Measurements from ENCODE around the gene SIGLEC10. TPM values are rescaled to one million over a fixed set of nuclear protein-coding genes. Genes with fewer than 3 reads are reported as not detected.

Gene SIGLEC10
- total RNA-seq, 1 experiment from 2014 or later, result not detected

DNA sequence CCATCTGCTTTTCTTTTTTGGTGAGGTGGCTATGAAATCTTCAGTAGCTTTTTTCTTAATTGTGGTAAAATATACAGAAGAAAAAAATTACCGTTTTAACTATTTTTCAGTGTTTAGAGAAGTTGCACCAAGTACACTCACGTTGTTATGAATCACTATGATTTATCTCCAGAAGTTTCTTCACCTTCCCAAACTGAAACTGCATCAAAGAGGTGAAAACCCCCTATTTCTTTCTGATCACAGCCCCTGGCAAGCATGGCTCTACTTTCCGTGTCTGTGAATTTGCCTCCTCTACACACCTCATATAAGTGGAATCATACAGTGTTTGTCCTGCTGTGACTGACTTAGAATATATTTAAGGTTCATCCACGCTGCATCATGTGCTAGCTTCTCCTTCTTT, 15.6 kb upstream of the SIGLEC10 start:
- ATAC-seq (no peak), DNase-seq (ENCODE audit: low read depth, low spot score) (no peak)
- no peaks in the 10 kb centered on the region for H3K9me3 ChIP-seq (ENCODE audit: control insufficient read depth in 1 of 2, insufficient read depth in 1 of 2, low read depth in 1 of 2, low read length in 2 of 2)
- ChIA-PET CTCF (interaction anchor here (1.3 kb wide), 1 partner anchor 11 kb away, joined by 5 read pairs; no protein-coding TSS in a partner anchor), POLR2A (no interaction called here), RAD21 (ENCODE audit: low non-redundant PET in 1 of 2, low total read pairs in 2 of 2, uncharacterized antibody in 2 of 2, unreplicated experiment in 2 of 2) (no interaction called here)
- H3K36me3 ChIP-seq (ENCODE audit: control insufficient read depth in 1 of 2, insufficient read depth in 2 of 2, low read length in 2 of 2), result no peaks in the 10 kb centered on the region
- no peak overlapping the region for H3K9ac ChIP-seq (ENCODE audit: low read length)
- no peak overlapping the region for H3K4me3 ChIP-seq (replicated peaks in 1 of 2; ENCODE audit: low read depth in 1 of 2, low read length in 2 of 2)
- H3K9me2 ChIP-seq (ENCODE audit: insufficient read depth), result no peaks in the 10 kb centered on the region
- H3K27me3 ChIP-seq (ENCODE audit: insufficient read depth, low read length), result peaks cover 49% of the 10 kb centered on the region
- H3K4me2 ChIP-seq (ENCODE audit: low read length), result no peak overlapping the region
- no peak overlapping the region for H2AFZ ChIP-seq (ENCODE audit: low read depth, low read length, poor library complexity, severe bottlenecking)
- no TSS peak for BruUV-seq (replicated peaks)
- intact Hi-C loops (cut with micrococcal nuclease), result no loop called here
- no peaks in the 10 kb centered on the region for H3K79me2 ChIP-seq (ENCODE audit: insufficient read depth, low read length)
- H3K4me1 ChIP-seq (ENCODE audit: control insufficient read depth in 1 of 2, insufficient read depth in 2 of 2, low read length in 2 of 2), result no peaks in the 10 kb centered on the region
- TF ChIP-seq SIN3A (IDR thresholded peaks at IDR 0.05; ENCODE audit: low read depth) (no peak), ELF1 (IDR thresholded peaks at IDR 0.05; ENCODE audit: borderline replicate concordance, low read depth) (no peak), EZH2phosphoT487 (IDR thresholded peaks at IDR 0.05; ENCODE audit: borderline replicate concordance) (no peak), ZFX (IDR thresholded peaks at IDR 0.05) (no peak), CEBPB (IDR thresholded peaks at IDR 0.05; ENCODE audit: low read depth) (no peak)
- H3K27ac ChIP-seq (ENCODE audit: low read depth, low read length), result no peak overlapping the region
- H4K20me1 ChIP-seq (ENCODE audit: insufficient read depth), result no peaks in the 10 kb centered on the region

DNA sequence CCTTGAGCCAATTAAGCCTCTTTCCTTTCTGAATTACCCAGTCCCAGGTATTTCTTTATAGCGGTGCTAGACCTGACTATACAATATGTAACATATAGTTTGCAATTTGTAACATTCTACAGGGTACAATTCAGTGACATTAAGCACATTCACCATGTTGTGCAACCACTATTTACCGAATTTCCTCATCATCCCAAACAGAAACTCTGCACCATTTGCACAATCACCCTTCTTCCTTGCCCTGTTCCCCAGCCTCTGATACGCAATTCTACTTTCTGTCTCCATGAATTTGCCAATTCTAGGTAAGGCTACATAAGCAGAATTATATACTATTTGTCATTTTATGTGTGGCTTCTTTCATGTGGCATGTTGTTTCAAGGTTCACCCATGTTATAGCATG, 13.7 kb upstream of the SIGLEC10 start:
- no peak overlapping the region for H2AFZ ChIP-seq (ENCODE audit: low read depth, low read length, poor library complexity, severe bottlenecking)
- POLR2A ChIA-PET, result no interaction called here
- H3K27ac ChIP-seq (ENCODE audit: low read depth, low read length), result no peak overlapping the region
- intact Hi-C loops (cut with micrococcal nuclease), result no loop called here
- no peaks in the 10 kb centered on the region for H3K79me2 ChIP-seq (ENCODE audit: insufficient read depth, low read length)
- ATAC-seq (no peak), DNase-seq (ENCODE audit: low read depth, low spot score) (no peak)
- no peaks in the 10 kb centered on the region for H4K20me1 ChIP-seq (ENCODE audit: insufficient read depth)
- H3K9me2 ChIP-seq (ENCODE audit: insufficient read depth), result no peaks in the 10 kb centered on the region
- no peak overlapping the region for H3K4me3 ChIP-seq (replicated peaks in 1 of 2; ENCODE audit: low read depth in 1 of 2, low read length in 2 of 2)
- H3K27me3 ChIP-seq (ENCODE audit: insufficient read depth, low read length), result peaks cover 52% of the 10 kb centered on the region
- no peak for TF ChIP-seq POLR2AphosphoS5 (IDR thresholded peaks at IDR 0.05; ENCODE audit: low read depth, low read length)
- TF ChIP-seq, protein P1, sequence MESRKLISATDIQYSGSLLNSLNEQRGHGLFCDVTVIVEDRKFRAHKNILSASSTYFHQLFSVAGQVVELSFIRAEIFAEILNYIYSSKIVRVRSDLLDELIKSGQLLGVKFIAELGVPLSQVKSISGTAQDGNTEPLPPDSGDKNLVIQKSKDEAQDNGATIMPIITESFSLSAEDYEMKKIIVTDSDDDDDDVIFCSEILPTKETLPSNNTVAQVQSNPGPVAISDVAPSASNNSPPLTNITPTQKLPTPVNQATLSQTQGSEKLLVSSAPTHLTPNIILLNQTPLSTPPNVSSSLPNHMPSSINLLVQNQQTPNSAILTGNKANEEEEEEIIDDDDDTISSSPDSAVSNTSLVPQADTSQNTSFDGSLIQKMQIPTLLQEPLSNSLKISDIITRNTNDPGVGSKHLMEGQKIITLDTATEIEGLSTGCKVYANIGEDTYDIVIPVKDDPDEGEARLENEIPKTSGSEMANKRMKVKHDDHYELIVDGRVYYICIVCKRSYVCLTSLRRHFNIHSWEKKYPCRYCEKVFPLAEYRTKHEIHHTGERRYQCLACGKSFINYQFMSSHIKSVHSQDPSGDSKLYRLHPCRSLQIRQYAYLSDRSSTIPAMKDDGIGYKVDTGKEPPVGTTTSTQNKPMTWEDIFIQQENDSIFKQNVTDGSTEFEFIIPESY (IDR thresholded peaks at IDR 0.05; ENCODE audit: extremely low read depth, insufficient replicate concordance, low read length), result no peak
- no peak for TF ChIP-seq EZH2 (IDR thresholded peaks at IDR 0.05)
- TF ChIP-seq JUND (IDR thresholded peaks at IDR 0.05), result no peak
- TF ChIP-seq SRF (IDR thresholded peaks at IDR 0.05; ENCODE audit: low read depth), result no peak
- TF ChIP-seq ELF1 (IDR thresholded peaks at IDR 0.05; ENCODE audit: borderline replicate concordance, low read depth), result no peak
- no peak for TF ChIP-seq EZH2phosphoT487 (IDR thresholded peaks at IDR 0.05; ENCODE audit: borderline replicate concordance)
- RAD21 ChIA-PET (ENCODE audit: low non-redundant PET in 1 of 2, low total read pairs in 2 of 2, uncharacterized antibody in 2 of 2, unreplicated experiment in 2 of 2), result no interaction called here
- no peaks in the 10 kb centered on the region for H3K4me1 ChIP-seq (ENCODE audit: control insufficient read depth in 1 of 2, insufficient read depth in 2 of 2, low read length in 2 of 2)
- no peaks in the 10 kb centered on the region for H3K36me3 ChIP-seq (ENCODE audit: control insufficient read depth in 1 of 2, insufficient read depth in 2 of 2, low read length in 2 of 2)
- no peak overlapping the region for H3K4me2 ChIP-seq (ENCODE audit: low read length)
- no peak overlapping the region for H3K9ac ChIP-seq (ENCODE audit: low read length)
- CTCF ChIA-PET, result no interaction called here
- no TSS peak for BruUV-seq (replicated peaks)
- H3K9me3 ChIP-seq (ENCODE audit: control insufficient read depth in 1 of 2, insufficient read depth in 1 of 2, low read depth in 1 of 2, low read length in 2 of 2), result no peaks in the 10 kb centered on the region

All from HCT116 (cell line).